H9 (cell line): ENCODE data around the gene ADAM19. TPM values are rescaled to one million over a fixed set of nuclear protein-coding genes. Genes with fewer than 3 reads are reported as not detected.

Experiments
- DNase-seq: peaks from one replicate; pipeline ENCODE4 v3.0.0-alpha.2; 2017
- H2AFZ ChIP-seq: one replicate; pipeline ENCODE4 v1.6.1; 2013; ENCODE audit warnings: mild to moderate bottlenecking, low read length, control low read depth, moderate library complexity
- H2AK5ac ChIP-seq: 2 replicates; pipeline ENCODE4 v1.6.1; 2013; ENCODE audit warnings: low read length, control low read depth, mixed read lengths; ENCODE audit not compliant: insufficient read length
- H2BK120ac ChIP-seq: one replicate; pipeline ENCODE4 v1.6.1; 2013; ENCODE audit warnings: low read depth, mild to moderate bottlenecking, low read length, control low read depth, inconsistent platforms; ENCODE audit not compliant: poor library complexity, severe bottlenecking
- H2BK12ac ChIP-seq: 2 replicates; pipeline ENCODE4 v1.6.1; 2013; ENCODE audit warnings: low read length, control low read depth, mixed read lengths, low read depth; ENCODE audit not compliant: insufficient read length
- H2BK15ac ChIP-seq: 2 replicates; pipeline ENCODE4 v1.6.1; 2013; ENCODE audit warnings: low read depth, low read length, control low read depth
- H2BK20ac ChIP-seq: one replicate; pipeline ENCODE4 v1.6.1; 2013; ENCODE audit warnings: low read depth, mild to moderate bottlenecking, low read length, control low read depth, inconsistent platforms; ENCODE audit not compliant: poor library complexity, severe bottlenecking
- H2BK5ac ChIP-seq: 2 replicates; pipeline ENCODE4 v1.6.1; 2013; ENCODE audit warnings: low read length, control low read depth, mixed read lengths; ENCODE audit not compliant: insufficient read length
- H3K14ac ChIP-seq: 2 replicates; pipeline ENCODE4 v1.6.1; 2013; ENCODE audit warnings: low read length, control low read depth; ENCODE audit not compliant: insufficient read depth
- H3K18ac ChIP-seq: 2 replicates; pipeline ENCODE4 v1.6.1; 2013; ENCODE audit warnings: low read depth, mild to moderate bottlenecking, mixed read lengths, low read length, control low read depth; ENCODE audit not compliant: insufficient read length
- H3K23ac ChIP-seq: 2 replicates; pipeline ENCODE4 v1.6.1; 2013; ENCODE audit warnings: low read length, control low read depth, mixed read lengths, low read depth; ENCODE audit not compliant: insufficient read length
- H3K23me2 ChIP-seq: 2 replicates; pipeline ENCODE4 v1.6.1; 2013; ENCODE audit warnings: low read depth, mild to moderate bottlenecking, mixed read lengths, low read length, control low read depth; ENCODE audit not compliant: insufficient read length, poor library complexity, severe bottlenecking
- H3K27ac ChIP-seq: 2 replicates; pipeline ENCODE4 v1.5.1; 2013; ENCODE audit warnings: low read length, control low read depth, mixed read lengths, low read depth; ENCODE audit not compliant: insufficient read length
- H3K27me3 ChIP-seq: 2 replicates; pipeline ENCODE4 v1.6.1; 2013; ENCODE audit warnings: low read length, control low read depth, inconsistent platforms; ENCODE audit not compliant: insufficient read depth
- H3K4ac ChIP-seq: 2 replicates; pipeline ENCODE4 v1.6.1; 2013; ENCODE audit warnings: low read depth, mild to moderate bottlenecking, control low read depth, inconsistent platforms, low read length, moderate library complexity
- H3K4me1 ChIP-seq: 2 replicates; pipeline ENCODE4 v1.6.1; 2013; ENCODE audit warnings: low read length, control low read depth, inconsistent platforms; ENCODE audit not compliant: insufficient read depth
- H3K4me2 ChIP-seq: 2 replicates; pipeline ENCODE4 v1.6.1; 2013; ENCODE audit warnings: low read length, control low read depth, mixed read lengths; ENCODE audit not compliant: insufficient read length, insufficient read depth
- H3K56ac ChIP-seq: 2 replicates; pipeline ENCODE4 v1.6.1; 2013; ENCODE audit warnings: low read depth, mild to moderate bottlenecking, mixed read lengths, low read length, control low read depth; ENCODE audit not compliant: insufficient read length
- H3K79me1 ChIP-seq: 2 replicates; pipeline ENCODE4 v1.6.1; 2013; ENCODE audit warnings: low read depth, mild to moderate bottlenecking, moderate library complexity, low read length, control low read depth, inconsistent platforms; ENCODE audit not compliant: insufficient read depth, poor library complexity, severe bottlenecking
- H3K79me2 ChIP-seq: 2 replicates; pipeline ENCODE4 v1.6.1; 2013; ENCODE audit warnings: low read length, control low read depth, inconsistent platforms; ENCODE audit not compliant: insufficient read depth
- H3K9ac ChIP-seq: 2 replicates; pipeline ENCODE4 v1.6.1; 2013; ENCODE audit warnings: low read length, control low read depth, mixed read lengths; ENCODE audit not compliant: insufficient read length; ENCODE audit errors: extremely low read depth
- H3K9me3 ChIP-seq: one replicate; pipeline ENCODE4 v1.6.1; 2013; ENCODE audit warnings: low read depth, low read length, inconsistent platforms; ENCODE audit not compliant: control insufficient read depth
- H3T11ph ChIP-seq: one replicate; pipeline ENCODE4 v1.6.1; 2013; ENCODE audit warnings: mild to moderate bottlenecking, low read length, control low read depth, inconsistent platforms
- H4K20me1 ChIP-seq: one replicate; pipeline ENCODE4 v1.6.1; 2013; ENCODE audit not compliant: control insufficient read depth, insufficient read length, insufficient read depth
- H4K5ac ChIP-seq: 2 replicates; pipeline ENCODE4 v1.6.1; 2013; ENCODE audit warnings: low read depth, mild to moderate bottlenecking, mixed read lengths, low read length, control low read depth; ENCODE audit not compliant: insufficient read length
- H4K8ac ChIP-seq: replicated peaks from 2 replicates; pipeline ENCODE4 v1.6.1; 2013; ENCODE audit warnings: low read length, control low read depth, mixed read lengths, low read depth; ENCODE audit not compliant: insufficient read length
- H4K91ac ChIP-seq: 2 replicates; pipeline ENCODE4 v1.6.1; 2013; ENCODE audit warnings: low read depth, mild to moderate bottlenecking, moderate library complexity, mixed read lengths, low read length, control low read depth; ENCODE audit not compliant: insufficient read length
- H3K27ac Mint-ChIP-seq, 3 experiments: 2 replicates in 2 of 3; 3 replicates in 1 of 3; pipeline ENCODE4 v1.8.0; 2020 to 2021; ENCODE audit warnings: mixed read lengths in 3 of 3, mild to moderate bottlenecking in 1 of 3, moderate library complexity in 1 of 3
- H3K27me3 Mint-ChIP-seq: 2 replicates; pipeline ENCODE4 v1.8.0; 2021; ENCODE audit warnings: low read depth, mild to moderate bottlenecking, moderate library complexity, mixed read lengths
- H3K36me3 Mint-ChIP-seq, 3 experiments: 2 replicates in 2 of 3; 3 replicates in 1 of 3; pipeline ENCODE4 v1.8.0; 2020 to 2021; ENCODE audit warnings: low read depth in 3 of 3, mixed read lengths in 3 of 3; ENCODE audit not compliant: insufficient read depth in 1 of 3
- H3K4me1 Mint-ChIP-seq, 2 experiments: 2 replicates each; pipeline ENCODE4 v1.8.0; 2020; ENCODE audit warnings: mixed read lengths in 2 of 2
- H3K4me3 Mint-ChIP-seq, 2 experiments: 2 replicates in 1 of 2; 3 replicates in 1 of 2; pipeline ENCODE4 v1.8.0; 2020 to 2021; ENCODE audit warnings: mild to moderate bottlenecking in 2 of 2, mixed read lengths in 2 of 2, moderate library complexity in 1 of 2
- H3K9me3 Mint-ChIP-seq, 2 experiments: 2 replicates in 1 of 2; 3 replicates in 1 of 2; pipeline ENCODE4 v1.8.0; 2020; ENCODE audit warnings: mild to moderate bottlenecking in 2 of 2, mixed read lengths in 2 of 2, moderate library complexity in 1 of 2
- WGBS: extraction: QIAGEN DNeasy Blood & Tissue Kit; methylation state at CpG from one replicate; pipeline ENCODE4 v1.1.7; 2013; ENCODE audit warnings: missing lambda C conversion rate, low lambda C conversion rate, mixed read lengths; ENCODE audit not compliant: insufficient read length; ENCODE audit errors: extremely low coverage; 5-methylcytosine and 5-hydroxymethylcytosine counted together
- total RNA-seq: library from RNA; stranded (reverse); gene quantifications from 2 replicates; pipeline ENCODE4 v1.2.1, GENCODE V29; 2021
- TF ChIP-seq, protein P1 (sequence below): fragments of 200-600 bp; sonication (generic); conservative IDR thresholded peaks from 3 replicates; pipeline ENCODE4 v1.8.0; 2021; ENCODE audit warnings: antibody characterized with exemption, mild to moderate bottlenecking

The ADAM19 gene
- total RNA-seq, 1 experiment from 2014 or later: 9.9 TPM

DNA sequence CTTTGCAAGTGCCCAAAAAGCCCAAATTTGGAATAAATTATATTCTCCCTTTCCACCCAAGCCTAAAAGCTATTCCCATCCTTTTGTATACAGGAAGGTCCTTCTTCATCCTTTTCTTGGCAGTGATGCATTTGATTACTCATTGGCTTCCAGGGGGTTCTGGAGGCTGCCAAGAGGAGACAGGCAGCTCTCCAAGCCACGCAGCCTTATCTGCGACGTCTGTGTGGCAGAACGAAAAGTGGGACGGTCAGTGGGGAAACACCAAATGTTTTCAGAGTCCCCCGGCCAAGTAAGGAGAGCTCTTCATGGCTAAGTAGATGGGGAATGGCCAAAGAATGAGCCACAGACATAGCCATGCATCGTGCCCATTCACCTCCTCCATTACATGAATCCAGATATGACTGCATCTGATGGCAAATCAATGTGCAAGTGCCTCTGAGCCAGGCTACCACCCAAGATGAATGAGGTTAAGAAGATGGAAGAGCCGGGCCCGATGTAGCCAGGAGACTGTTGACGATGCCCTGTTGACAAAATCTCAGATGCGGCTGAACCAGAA, 12.1 kb downstream of the ADAM19 start:
- Mint-ChIP-seq H3K4me1 (peaks cover 28 to 32% of the 10 kb centered on the region in 2 experiments), H3K36me3 (peaks cover 6 to 18% (median 9%) of the 10 kb centered on the region in 3 experiments; a peak in 6 of 7 replicates), H3K27me3 (no peaks in the 10 kb centered on the region), H3K9me3 (no peaks in the 10 kb centered on the region), H3K4me3 (no peak overlapping the region), H3K27ac (peak overlapping the region in 2 of 3 experiments; percentile 21 to 40; a peak in 2 of 7 replicates)
- no peak overlapping the region for H3K4me2 ChIP-seq
- H3K23me2 ChIP-seq: no peaks in the 10 kb centered on the region
- H2BK15ac ChIP-seq: no peak overlapping the region
- no peak overlapping the region for H3K9ac ChIP-seq
- no peak overlapping the region for H3K14ac ChIP-seq
- no peaks in the 10 kb centered on the region for H3K27me3 ChIP-seq
- H3K27ac ChIP-seq: no peak overlapping the region
- H3K23ac ChIP-seq: no peak overlapping the region
- H4K5ac ChIP-seq: no peak overlapping the region
- no peak overlapping the region for H2AFZ ChIP-seq
- no peak overlapping the region for H3K18ac ChIP-seq
- H3K4ac ChIP-seq: no peak overlapping the region
- TF ChIP-seq, protein P1, sequence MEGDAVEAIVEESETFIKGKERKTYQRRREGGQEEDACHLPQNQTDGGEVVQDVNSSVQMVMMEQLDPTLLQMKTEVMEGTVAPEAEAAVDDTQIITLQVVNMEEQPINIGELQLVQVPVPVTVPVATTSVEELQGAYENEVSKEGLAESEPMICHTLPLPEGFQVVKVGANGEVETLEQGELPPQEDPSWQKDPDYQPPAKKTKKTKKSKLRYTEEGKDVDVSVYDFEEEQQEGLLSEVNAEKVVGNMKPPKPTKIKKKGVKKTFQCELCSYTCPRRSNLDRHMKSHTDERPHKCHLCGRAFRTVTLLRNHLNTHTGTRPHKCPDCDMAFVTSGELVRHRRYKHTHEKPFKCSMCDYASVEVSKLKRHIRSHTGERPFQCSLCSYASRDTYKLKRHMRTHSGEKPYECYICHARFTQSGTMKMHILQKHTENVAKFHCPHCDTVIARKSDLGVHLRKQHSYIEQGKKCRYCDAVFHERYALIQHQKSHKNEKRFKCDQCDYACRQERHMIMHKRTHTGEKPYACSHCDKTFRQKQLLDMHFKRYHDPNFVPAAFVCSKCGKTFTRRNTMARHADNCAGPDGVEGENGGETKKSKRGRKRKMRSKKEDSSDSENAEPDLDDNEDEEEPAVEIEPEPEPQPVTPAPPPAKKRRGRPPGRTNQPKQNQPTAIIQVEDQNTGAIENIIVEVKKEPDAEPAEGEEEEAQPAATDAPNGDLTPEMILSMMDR: no peak
- no peaks in the 10 kb centered on the region for H3K79me1 ChIP-seq
- H3K4me1 ChIP-seq: no peaks in the 10 kb centered on the region; the same call in 1 of the 2 replicates
- H2BK5ac ChIP-seq: no peak overlapping the region
- no peak overlapping the region for H2BK20ac ChIP-seq
- H3K9me3 ChIP-seq: no peaks in the 10 kb centered on the region
- H4K20me1 ChIP-seq: no peaks in the 10 kb centered on the region
- no peaks in the 10 kb centered on the region for H3K79me2 ChIP-seq
- H3T11ph ChIP-seq: no peak overlapping the region
- H4K8ac ChIP-seq: no peak overlapping the region
- no peak for DNase-seq
- no peak overlapping the region for H4K91ac ChIP-seq
- H2BK12ac ChIP-seq: no peak overlapping the region
- no peak overlapping the region for H2AK5ac ChIP-seq
- H2BK120ac ChIP-seq: no peak overlapping the region
- no peak overlapping the region for H3K56ac ChIP-seq
- no CpG with 5 or more reads among the region's 11 CpGs for WGBS
